ENCODE results near the gene ZNF532.

DNA sequence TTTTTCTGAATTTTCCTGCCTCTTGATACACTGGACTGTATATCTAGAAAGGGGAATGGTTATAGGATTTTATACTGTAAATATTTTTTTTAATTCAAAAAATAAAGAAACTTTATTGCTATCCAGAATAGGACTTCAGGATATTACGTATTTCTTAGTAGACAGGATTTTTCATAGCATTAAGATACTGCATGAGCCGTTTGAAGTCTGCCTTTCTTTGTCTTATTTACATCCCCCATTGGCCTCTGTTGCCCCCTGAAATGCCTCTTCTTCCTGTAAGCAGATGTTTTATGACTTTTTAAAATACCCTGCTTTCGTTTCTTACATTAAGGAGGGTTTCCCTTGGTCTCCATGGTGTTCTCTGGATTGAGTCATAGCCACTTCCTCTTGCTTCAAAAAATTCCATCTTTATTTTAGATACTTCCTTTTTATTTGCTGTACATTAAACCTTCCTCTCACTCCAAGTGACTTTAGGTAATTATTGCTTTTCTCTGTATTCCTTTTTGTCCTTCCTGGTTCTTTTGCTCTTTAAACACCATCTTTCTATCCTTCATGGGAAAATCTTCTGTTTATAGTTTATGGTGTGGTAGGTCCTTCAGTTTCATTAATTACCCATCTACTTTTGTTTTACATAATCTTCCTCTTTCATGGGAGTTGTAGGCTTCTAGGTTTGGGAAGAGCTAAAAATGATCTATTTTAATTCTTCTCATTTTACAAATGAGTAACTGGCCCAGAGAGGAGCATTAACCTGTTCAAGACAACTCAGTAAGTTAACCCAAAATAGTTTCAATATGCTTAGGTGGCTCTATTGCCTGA lies 72.6 kb downstream of the ZNF532 start:
- TF ChIP-seq, protein P1, sequence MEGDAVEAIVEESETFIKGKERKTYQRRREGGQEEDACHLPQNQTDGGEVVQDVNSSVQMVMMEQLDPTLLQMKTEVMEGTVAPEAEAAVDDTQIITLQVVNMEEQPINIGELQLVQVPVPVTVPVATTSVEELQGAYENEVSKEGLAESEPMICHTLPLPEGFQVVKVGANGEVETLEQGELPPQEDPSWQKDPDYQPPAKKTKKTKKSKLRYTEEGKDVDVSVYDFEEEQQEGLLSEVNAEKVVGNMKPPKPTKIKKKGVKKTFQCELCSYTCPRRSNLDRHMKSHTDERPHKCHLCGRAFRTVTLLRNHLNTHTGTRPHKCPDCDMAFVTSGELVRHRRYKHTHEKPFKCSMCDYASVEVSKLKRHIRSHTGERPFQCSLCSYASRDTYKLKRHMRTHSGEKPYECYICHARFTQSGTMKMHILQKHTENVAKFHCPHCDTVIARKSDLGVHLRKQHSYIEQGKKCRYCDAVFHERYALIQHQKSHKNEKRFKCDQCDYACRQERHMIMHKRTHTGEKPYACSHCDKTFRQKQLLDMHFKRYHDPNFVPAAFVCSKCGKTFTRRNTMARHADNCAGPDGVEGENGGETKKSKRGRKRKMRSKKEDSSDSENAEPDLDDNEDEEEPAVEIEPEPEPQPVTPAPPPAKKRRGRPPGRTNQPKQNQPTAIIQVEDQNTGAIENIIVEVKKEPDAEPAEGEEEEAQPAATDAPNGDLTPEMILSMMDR (IDR thresholded peaks at IDR 0.05) = no peak
- TF ChIP-seq POLR2A (IDR thresholded peaks at IDR 0.05) = no peak

All from Peyer's patch (tissue), 4 donors.